Esophagus muscularis mucosa (tissue), 4 donors: ENCODE data around the gene GRM4. TPM values are rescaled to one million over a fixed set of nuclear protein-coding genes. Genes with fewer than 3 reads are reported as not detected.

ENCODE experiments used
- DNase-seq: peaks from one replicate; pipeline ENCODE4 v3.0.0-alpha.2; 2017; ENCODE audit errors: extremely low spot score
- H3K27ac ChIP-seq, 4 donors: fragments of 200-600 bp; sonication (generic); replicated peaks in 1 of 4; 1 replicate in 3 of 4; 2 replicates in 1 of 4; pipeline ENCODE4 v1.5.1; 2016 to 2019; ENCODE audit warnings: mild to moderate bottlenecking in 1 of 4
- H3K27me3 ChIP-seq, 4 donors: fragments of 200-600 bp; sonication (generic); one replicate each; pipeline versions ENCODE4 v1.5.1 to v1.6.0; 2016 to 2019
- H3K36me3 ChIP-seq, 4 donors: fragments of 200-600 bp; sonication (generic); one replicate each; pipeline ENCODE4 v1.5.1; 2016 to 2019
- H3K4me1 ChIP-seq, 4 donors: fragments of 200-600 bp; sonication (generic); one replicate each; pipeline ENCODE4 v1.5.1; 2016 to 2019
- H3K4me3 ChIP-seq, 4 donors: fragments of 200-600 bp; sonication (generic); 1 replicate in 2 of 4; 2 replicates in 2 of 4; pipeline ENCODE4 v1.5.1; 2016 to 2019; ENCODE audit warnings: mild to moderate bottlenecking in 4 of 4, moderate library complexity in 1 of 4
- H3K9me3 ChIP-seq, 4 donors: fragments of 200-600 bp; sonication (generic); 1 replicate in 3 of 4; 2 replicates in 1 of 4; pipeline ENCODE4 v1.5.1; 2016 to 2019
- EP300 ChIP-seq: sonication (generic); formaldehyde crosslinking; IDR thresholded peaks from one replicate; pipeline ENCODE4 v1.6.1; 2017; ENCODE audit warnings: antibody characterized with exemption
- POLR2A ChIP-seq: fragments of 450-650 bp; IDR thresholded peaks from one replicate; pipeline ENCODE4 v1.6.1; 2017; ENCODE audit warnings: antibody characterized with exemption, moderate library complexity, mild to moderate bottlenecking, low read depth
- POLR2AphosphoS5 ChIP-seq, 2 donors: sonication (generic); formaldehyde crosslinking; IDR thresholded peaks; one replicate each; pipeline ENCODE4 v1.6.1; 2017; ENCODE audit warnings: antibody characterized with exemption in 2 of 2
- WGBS: methylation state at CpG from one replicate; pipeline ENCODE4 v1.1.5; 2018; 5-methylcytosine and 5-hydroxymethylcytosine counted together
- intact Hi-C: fragments of 100-400 bp; cut with DNase I; formaldehyde crosslinking; loops from one replicate; pipeline ENCODE4 v1.15.1; 2023
- total RNA-seq, 4 donors: library from RNA; depleted of rRNA; stranded (reverse); fragments of >200 nt; gene quantifications; one replicate each; pipeline versions ENCODE4 v1.1.0 to v1.2.1, GENCODE V29; 2016
- TF ChIP-seq, protein P1 (sequence below), 3 experiments: fragments of 200-600 bp in 2 of 3; fragments of 450-650 bp in 1 of 3; sonication (generic) in 2 of 3; IDR thresholded peaks; one replicate each; pipeline ENCODE4 v1.5.1; 2017 to 2019; ENCODE audit warnings: antibody characterized with exemption in 3 of 3, mild to moderate bottlenecking in 2 of 3, moderate library complexity in 1 of 3

Gene GRM4
- total RNA-seq, 4 donors from 2014 or later = not detected

- H3K4me3 ChIP-seq = no peak overlapping the region
- intact Hi-C loops = no loop called here
- no peak for DNase-seq
- H3K27me3 ChIP-seq = peaks cover 0 to 78% (median 4%) of the 10 kb centered on the region in 4 donors
- no peaks in the 10 kb centered on the region for H3K4me1 ChIP-seq
- no peak overlapping the region for H3K27ac ChIP-seq
- TF ChIP-seq POLR2A (no peak), EP300 (no peak), POLR2AphosphoS5 (IDR thresholded peaks at IDR 0.05) (no peak)
- TF ChIP-seq, protein P1, sequence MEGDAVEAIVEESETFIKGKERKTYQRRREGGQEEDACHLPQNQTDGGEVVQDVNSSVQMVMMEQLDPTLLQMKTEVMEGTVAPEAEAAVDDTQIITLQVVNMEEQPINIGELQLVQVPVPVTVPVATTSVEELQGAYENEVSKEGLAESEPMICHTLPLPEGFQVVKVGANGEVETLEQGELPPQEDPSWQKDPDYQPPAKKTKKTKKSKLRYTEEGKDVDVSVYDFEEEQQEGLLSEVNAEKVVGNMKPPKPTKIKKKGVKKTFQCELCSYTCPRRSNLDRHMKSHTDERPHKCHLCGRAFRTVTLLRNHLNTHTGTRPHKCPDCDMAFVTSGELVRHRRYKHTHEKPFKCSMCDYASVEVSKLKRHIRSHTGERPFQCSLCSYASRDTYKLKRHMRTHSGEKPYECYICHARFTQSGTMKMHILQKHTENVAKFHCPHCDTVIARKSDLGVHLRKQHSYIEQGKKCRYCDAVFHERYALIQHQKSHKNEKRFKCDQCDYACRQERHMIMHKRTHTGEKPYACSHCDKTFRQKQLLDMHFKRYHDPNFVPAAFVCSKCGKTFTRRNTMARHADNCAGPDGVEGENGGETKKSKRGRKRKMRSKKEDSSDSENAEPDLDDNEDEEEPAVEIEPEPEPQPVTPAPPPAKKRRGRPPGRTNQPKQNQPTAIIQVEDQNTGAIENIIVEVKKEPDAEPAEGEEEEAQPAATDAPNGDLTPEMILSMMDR (IDR thresholded peaks at IDR 0.05) = no peak
- H3K9me3 ChIP-seq = no peaks in the 10 kb centered on the region
- 76% methylated on average over 5 of the region's 5 CpGs for WGBS
- no peaks in the 10 kb centered on the region for H3K36me3 ChIP-seq
Observed at GRCh38 chr6:34130862-34131261, 15.0 kb downstream of the GRM4 start.

DNA sequence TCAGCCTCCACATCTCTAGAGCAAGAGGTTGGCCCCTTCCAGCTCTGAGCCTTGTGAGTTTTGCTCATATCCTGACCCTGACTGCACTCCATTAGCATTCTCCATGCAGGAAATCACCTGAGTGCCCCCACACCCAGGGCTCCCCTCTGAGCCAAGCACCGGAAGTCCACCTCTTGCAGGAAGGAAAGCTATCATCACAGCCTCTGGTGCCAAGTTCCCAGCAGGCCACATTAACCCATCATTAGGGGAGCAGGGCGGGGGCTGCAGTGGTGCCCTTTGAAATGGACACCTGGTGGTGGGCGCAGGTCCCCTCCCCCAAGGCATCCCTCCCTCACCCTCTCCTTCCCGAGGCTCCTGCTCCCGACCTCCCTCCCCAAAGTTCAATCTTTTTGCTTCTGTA is 16.1 kb downstream of the GRM4 start:
- Histone ChIP-seq H3K4me1 (no peaks in the 10 kb centered on the region), H3K9me3 (no peaks in the 10 kb centered on the region), H3K4me3 (no peak overlapping the region), H3K36me3 (no peaks in the 10 kb centered on the region), H3K27ac (no peak overlapping the region), H3K27me3 (peaks cover 0 to 78% (median under 1%) of the 10 kb centered on the region in 4 donors)
- intact Hi-C loops = no loop called here
- DNase-seq = no peak
- TF ChIP-seq, protein P1 (IDR thresholded peaks at IDR 0.05) = no peak
- TF ChIP-seq POLR2A (no peak), POLR2AphosphoS5 (IDR thresholded peaks at IDR 0.05) (no peak)
- 26% methylated on average over 5 of the region's 5 CpGs for WGBS

GRCh38 chr6:34128045-34128444 is 17.8 kb downstream of the GRM4 start:
- Histone ChIP-seq H3K36me3 (no peaks in the 10 kb centered on the region), H3K4me1 (no peaks in the 10 kb centered on the region), H3K27me3 (peaks cover 0 to 78% (median 0%) of the 10 kb centered on the region in 4 donors), H3K27ac (no peak overlapping the region), H3K9me3 (no peaks in the 10 kb centered on the region), H3K4me3 (no peak overlapping the region)
- TF ChIP-seq POLR2AphosphoS5 (IDR thresholded peaks at IDR 0.05) (no peak), EP300 (no peak)
- intact Hi-C loops = no loop called here
- no peak for DNase-seq
- 74% methylated on average over 13 of the region's 13 CpGs for WGBS

DNA sequence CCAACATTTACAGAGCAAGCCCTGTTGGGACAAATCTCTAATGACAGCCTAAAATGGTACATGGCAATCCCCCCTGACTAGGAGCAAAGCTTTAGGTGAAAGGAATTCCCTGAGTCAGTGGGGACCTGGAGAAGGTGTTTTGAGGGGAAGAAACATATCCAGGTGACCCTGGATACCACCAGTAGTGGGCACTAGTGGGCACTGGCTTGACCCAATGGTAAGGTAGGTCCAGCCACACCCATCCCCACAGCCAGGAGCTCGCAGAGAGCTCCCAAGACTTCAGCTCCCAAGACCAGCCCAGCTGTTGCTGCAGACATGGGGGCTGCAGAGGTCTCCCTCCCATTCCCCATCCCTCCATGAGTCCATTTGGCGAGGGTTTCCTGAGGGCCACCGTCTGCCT is 19.5 kb downstream of the GRM4 start:
- DNase-seq = no peak

GRCh38 chr6:34125939-34126338 is 19.9 kb downstream of the GRM4 start:
- no peak overlapping the region for H3K27ac ChIP-seq

More for the DNA sequence above, 19.5 kb downstream of the GRM4 start:
- Histone ChIP-seq H3K4me1 (no peaks in the 10 kb centered on the region), H3K4me3 (no peak overlapping the region), H3K9me3 (no peaks in the 10 kb centered on the region), H3K36me3 (no peaks in the 10 kb centered on the region), H3K27ac (no peak overlapping the region), H3K27me3 (peaks cover 0 to 77% (median 0%) of the 10 kb centered on the region in 4 donors)
- WGBS = no CpG with 5 or more reads among the region's 3 CpGs
- intact Hi-C loops = no loop called here
- no peak for TF ChIP-seq POLR2A
- no peak for TF ChIP-seq EP300
- TF ChIP-seq POLR2AphosphoS5 (IDR thresholded peaks at IDR 0.05) = no peak
- TF ChIP-seq, protein P1 (IDR thresholded peaks at IDR 0.05) = no peak

More at GRCh38 chr6:34125939-34126338, 19.9 kb downstream of the GRM4 start:
- no peak for DNase-seq
- no peak for TF ChIP-seq EP300
- TF ChIP-seq POLR2AphosphoS5 (IDR thresholded peaks at IDR 0.05) = no peak
- no peak for TF ChIP-seq POLR2A
- TF ChIP-seq, protein P1 (IDR thresholded peaks at IDR 0.05) = no peak
- Histone ChIP-seq H3K9me3 (no peaks in the 10 kb centered on the region), H3K27me3 (peaks cover 0 to 80% (median 0%) of the 10 kb centered on the region in 4 donors), H3K4me3 (no peak overlapping the region), H3K4me1 (no peaks in the 10 kb centered on the region), H3K36me3 (no peaks in the 10 kb centered on the region)
- WGBS = 84% methylated on average over 3 of the region's 3 CpGs
- intact Hi-C loops = no loop called here
